Measurements from ENCODE around the gene NEK2.
"Not testable (repeated sequence)": the region's sequence is repeated elsewhere in the genome, so short reads cannot be mapped to it uniquely, and the experiment has no call there.

The NEK2 gene

GRCh38 chr1:211634461-211634860, 41.0 kb downstream of the NEK2 start:
- DNase-seq (ENCODE audit: low read depth in 1 of 2, low spot score in 1 of 2), result no peak

DNA sequence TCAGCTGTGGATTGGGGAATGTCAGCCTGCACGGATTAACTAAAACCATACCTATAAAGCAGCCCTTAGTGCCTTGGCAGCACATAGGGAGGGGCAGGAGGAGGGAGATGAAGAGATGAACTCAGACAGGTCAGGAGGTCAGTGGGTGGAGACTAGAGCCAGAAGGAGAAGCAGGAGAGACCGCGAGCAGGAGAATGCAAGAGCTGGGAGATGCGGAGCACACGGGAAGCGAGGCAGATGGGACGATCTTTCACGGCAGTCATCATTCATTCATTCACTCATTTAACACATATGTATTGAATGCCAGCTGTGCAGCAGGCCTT, 41.9 kb downstream of the NEK2 start:
- no peak for DNase-seq (ENCODE audit: low read depth in 1 of 2, low spot score in 1 of 2)

- no peak for DNase-seq (ENCODE audit: low read depth in 1 of 2, low spot score in 1 of 2)
Measured at GRCh38 chr1:211632808-211633523, 42.5 kb downstream of the NEK2 start.

- no peak for DNase-seq (ENCODE audit: low read depth in 1 of 2, low spot score in 1 of 2)
Measured at GRCh38 chr1:211632117-211632807, 43.2 kb downstream of the NEK2 start.

DNA sequence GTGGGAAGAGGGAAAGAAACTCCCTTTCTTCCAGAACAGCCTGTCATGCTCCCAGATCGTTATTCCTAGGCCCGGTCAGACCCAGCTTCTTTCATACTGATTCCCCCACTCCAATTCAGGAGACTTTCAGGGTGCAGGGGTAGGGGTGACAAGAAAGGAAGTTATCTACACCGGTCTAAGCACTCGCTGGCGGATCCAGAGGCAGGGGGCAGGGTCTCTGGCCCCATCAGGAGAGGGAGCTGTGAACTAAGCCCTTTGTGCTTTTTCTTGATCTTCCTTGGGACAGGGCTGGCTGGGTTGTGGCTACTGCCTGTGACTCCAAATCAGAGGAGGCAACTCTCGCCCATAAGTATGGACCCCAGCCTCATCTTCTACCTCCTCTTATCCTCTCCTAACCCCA, 44.3 kb downstream of the NEK2 start:
- no peak for DNase-seq (ENCODE audit: low read depth in 1 of 2, low spot score in 1 of 2)

DNA sequence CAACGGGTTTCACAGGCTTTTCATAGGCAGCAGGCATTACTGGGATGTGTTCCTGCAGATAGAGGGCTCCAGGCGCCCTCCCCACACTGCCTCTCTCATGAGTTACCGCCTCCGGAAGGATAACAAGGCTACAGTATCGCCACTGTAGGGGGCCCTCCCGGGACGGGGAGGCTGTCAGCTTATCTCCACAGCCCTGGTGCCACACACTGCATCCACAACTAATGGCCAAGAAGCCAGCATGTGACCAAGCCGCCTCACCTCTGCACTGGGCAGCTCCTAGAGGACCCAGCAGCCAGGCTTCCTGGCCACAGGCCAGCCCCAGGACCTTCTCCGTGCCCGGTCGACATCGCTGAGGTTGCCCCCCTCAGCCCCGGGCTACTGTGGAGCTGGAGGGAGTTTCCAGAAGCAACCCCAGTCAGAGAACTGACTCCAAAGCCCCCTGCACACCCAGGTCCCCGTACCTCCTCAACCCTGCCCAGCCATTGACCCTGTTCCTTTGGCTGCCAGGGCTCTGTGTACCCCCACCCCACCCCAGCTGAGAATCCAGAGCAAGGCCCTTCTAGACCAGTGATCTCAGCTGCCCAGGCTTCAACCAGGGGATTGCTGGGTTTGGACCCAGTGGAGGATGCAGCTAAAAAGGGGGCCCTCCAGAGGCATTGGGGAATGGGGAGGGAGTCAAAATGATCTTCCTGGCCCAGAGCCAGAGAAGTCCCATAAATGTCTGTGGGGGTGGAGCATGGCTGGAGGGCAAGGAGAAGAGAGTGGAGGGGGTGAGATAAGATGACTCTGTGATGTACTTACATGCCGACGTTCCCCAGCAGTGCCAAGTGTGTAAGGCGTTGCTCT, 45.0 kb downstream of the NEK2 start:
- DNase-seq (ENCODE audit: low read depth in 1 of 2, low spot score in 1 of 2), result no peak

GRCh38 chr1:211628417-211628816, 47.0 kb downstream of the NEK2 start:
- no peak for DNase-seq (ENCODE audit: low read depth in 1 of 2, low spot score in 1 of 2)

DNA sequence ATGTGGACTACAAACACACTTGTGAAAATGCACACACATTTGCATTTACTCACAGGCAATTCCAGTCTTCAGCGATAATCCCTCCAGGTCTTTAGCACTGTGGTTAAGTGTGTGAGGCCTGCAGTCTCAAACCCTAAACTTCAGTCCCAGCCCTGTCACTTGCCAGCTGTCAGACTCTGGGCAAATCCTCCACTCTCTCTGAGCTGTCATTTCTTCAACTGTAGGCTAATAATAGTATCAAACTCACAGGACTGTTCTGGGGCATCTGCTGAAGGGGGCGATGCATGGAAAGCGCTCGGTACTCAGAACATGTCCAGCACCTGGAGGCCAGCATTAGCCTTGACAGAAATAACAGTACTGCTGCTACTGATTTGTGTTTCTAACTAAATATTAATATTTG, 48.2 kb downstream of the NEK2 start:
- DNase-seq (ENCODE audit: low read depth in 1 of 2, low spot score in 1 of 2), result no peak

DNA sequence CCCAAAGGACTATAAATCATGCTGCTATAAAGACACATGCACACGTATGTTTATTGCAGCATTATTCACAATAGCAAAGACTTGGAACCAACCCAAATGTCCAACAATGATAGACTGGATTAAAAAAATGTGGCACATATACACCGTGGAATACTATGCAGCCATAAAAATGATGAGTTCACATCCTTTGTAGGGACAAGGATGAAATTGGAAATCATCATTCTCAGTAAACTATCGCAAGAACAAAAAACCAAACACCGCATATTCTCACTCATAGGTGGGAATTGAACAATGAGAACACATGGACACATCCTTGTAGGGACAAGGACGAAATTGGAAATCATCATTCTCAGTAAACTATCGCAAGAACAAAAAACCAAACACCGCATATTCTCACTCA, 49.6 kb downstream of the NEK2 start:
- not testable (repeated sequence) for DNase-seq (ENCODE audit: low read depth in 1 of 2, low spot score in 1 of 2)

- no peak for DNase-seq (ENCODE audit: low read depth in 1 of 2, low spot score in 1 of 2)
Measured at GRCh38 chr1:211625040-211625439, 50.4 kb downstream of the NEK2 start.

- DNase-seq (ENCODE audit: low read depth in 1 of 2, low spot score in 1 of 2), result no peak
Measured at GRCh38 chr1:211623515-211623914, 51.9 kb downstream of the NEK2 start.

GRCh38 chr1:211621447-211622198, 53.8 kb downstream of the NEK2 start:
- no peak for DNase-seq (ENCODE audit: low read depth in 1 of 2, low spot score in 1 of 2)

GRCh38 chr1:211620097-211620496, 55.3 kb downstream of the NEK2 start:
- no peak for DNase-seq (ENCODE audit: low read depth in 1 of 2, low spot score in 1 of 2)

DNA sequence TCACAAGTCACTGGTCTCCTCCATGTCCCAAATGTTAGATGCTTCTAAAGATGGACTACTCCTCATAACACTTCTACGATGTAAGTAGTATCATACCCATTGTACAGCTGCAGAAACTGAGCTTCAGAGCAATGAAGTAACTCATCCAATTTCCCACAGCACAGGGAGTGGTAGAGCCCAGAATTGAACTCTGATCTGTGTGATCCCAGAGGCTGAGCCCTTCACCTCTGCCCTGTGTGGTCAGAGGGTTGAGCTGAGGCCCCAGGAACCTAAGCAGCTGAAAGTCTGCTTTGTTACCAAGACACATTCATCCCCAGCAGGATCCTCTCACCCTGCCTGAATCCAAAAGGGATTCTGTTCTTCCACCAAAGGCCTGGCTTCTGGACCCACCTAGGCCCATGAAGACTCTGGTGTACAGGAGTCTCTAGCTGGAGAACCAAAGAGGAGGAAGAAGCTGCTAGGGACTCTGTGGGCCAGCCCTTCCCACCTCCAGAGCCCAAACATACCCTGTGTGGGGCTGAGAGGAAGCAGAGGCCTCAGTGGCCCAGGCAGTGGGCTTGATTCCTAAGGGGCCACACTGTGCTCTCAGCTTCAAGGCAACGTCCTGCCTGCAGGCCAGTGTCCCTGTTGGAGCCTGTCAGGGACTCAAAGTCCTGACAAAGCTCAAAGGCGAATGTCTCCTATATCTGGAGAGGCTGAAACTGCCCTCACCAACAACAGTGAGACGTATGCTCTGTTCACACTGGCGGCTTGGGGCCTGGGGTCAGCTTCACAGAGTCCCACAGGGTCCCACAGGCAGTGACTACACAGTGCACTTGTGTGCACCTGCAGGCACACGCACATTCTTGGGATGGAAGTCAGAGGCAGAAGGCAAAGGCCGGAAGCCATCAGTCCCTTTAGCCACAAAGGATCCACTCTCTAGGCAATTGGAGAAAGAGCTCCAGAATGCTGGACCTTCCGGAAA, 56.1 kb downstream of the NEK2 start:
- DNase-seq (ENCODE audit: low read depth in 1 of 2, low spot score in 1 of 2), result no peak

DNA sequence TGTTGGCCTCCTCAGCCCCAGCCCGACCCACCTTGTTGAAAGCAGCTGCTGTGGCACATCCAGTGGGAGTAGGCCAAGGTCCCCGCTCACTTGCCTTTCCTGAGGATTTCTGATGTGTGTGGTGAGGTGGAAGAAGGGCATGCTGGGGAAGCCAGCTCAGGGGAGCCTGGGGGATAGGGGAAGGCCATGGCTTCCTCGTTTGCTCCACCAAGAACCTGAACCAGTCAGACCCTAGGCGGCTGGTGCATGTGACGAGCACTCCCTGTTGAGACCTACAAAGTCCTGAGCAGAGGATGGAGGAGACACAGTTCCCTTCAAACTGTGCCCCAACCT, 58.5 kb downstream of the NEK2 start:
- no peak for DNase-seq (ENCODE audit: low read depth in 1 of 2, low spot score in 1 of 2)

- DNase-seq (ENCODE audit: low read depth in 1 of 2, low spot score in 1 of 2), result no peak
Measured at GRCh38 chr1:211616231-211616964, 59.0 kb downstream of the NEK2 start.

DNA sequence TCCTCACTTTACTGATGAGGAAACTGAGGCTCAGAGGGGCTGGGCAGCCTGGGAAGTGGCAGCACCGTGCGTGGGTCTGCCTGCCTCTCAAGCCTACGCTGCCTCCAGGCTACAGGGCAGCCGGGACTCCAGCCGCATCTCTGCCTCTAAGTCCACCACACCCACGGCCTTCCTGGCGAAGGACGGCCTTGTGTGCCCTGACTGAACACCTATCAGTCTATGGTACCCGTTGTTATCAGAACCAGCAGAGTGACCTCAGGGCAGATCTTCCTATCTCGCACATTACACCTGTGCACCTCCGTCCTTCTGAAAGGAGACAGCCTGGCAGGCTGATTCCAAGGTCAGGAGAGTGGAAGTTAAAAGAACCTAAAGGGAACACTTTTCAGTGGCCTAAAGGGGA, 60.8 kb downstream of the NEK2 start:
- no peak for DNase-seq (ENCODE audit: low read depth in 1 of 2, low spot score in 1 of 2)

DNA sequence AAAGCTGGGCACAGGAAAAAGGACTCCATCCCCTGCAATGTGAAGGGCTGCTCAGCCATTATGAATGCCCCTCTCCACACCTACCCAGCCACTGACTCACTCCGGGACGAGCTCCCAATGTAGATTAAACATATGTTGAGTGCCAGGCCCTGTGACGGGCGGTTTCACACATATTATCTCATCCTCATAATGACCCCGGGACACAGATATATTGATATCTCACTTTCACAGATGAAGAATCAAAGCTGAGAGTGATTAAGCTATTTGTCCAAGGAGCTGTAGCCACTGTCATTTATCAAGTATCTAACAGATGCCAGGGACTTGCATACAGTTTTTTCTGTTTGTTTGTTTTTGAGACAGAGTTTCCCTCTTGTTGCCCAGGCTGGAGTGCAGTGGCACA, 61.5 kb downstream of the NEK2 start:
- DNase-seq (ENCODE audit: low read depth in 1 of 2, low spot score in 1 of 2), result no peak

DNA sequence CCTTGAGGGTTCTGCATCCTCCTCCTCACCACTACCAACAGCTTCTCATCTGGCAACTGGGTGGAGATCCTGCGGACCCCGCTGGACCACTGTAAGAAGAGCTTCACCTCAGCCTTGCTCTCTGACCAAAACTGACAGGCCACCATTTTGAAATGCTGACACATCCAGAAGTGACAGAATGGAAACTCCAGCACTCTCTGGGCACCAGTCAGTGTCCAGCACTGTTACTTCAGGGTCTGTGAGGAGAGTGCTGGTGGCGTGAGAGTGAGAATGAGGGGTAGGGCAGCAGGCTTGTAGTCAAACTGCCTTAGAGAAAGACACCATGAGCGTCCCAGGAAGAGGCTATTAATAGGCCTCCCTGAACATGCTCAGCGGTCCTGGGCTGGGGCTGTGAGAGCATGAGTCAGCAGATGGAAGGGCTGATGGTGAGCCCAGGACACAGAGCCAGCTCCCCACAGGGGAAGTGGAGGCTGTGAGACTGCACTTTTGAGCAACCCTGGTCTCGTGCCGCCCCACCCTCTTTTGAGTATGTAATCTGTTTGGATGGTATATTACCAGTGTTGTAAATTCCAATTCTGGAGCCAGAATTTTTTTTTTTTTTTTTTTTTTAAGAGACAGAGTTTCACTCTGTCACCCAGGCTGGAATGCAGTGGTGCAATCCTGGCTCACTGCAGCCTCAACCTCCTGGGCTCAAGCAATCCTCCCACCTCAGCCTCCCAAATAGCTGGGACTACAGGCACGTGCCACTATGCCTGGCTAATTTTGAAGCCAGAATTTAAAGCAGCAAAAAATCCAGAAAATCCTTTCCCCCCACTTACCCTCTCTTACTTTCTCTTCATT, 62.1 kb downstream of the NEK2 start:
- no peak for DNase-seq (ENCODE audit: low read depth in 1 of 2, low spot score in 1 of 2)

Data from activated T-helper 1 cell treated with anti-CD3 and anti-CD28 coated beads, Interleukin-2, amount 50 U/mL, for 16 hours (primary cell).